Measurements from ENCODE around the gene FRMD8. TPM values are rescaled to one million over a fixed set of nuclear protein-coding genes. Genes with fewer than 3 reads are reported as not detected.
A peak's percentile ranks its signal among the peaks of the same experiment; 100 is the strongest.

Gene FRMD8
- polyA plus RNA-seq, 1 donor (not counting 4 experiments of a cell fraction or from before 2014, with no cell fraction given), result 24.1 TPM

- Histone ChIP-seq H3K27ac (ENCODE audit: control insufficient read depth, insufficient read depth, low read length) (peak overlapping the region; percentile 99), H3K79me2 (ENCODE audit: control insufficient read depth, insufficient read depth, low read length) (peaks cover 28% of the 10 kb centered on the region), H3K9me3 (ENCODE audit: control insufficient read depth, low read depth, low read length) (no peaks in the 10 kb centered on the region), H2AFZ (ENCODE audit: control insufficient read depth, low read length) (no peak overlapping the region), H3K4me2 (ENCODE audit: control insufficient read depth, extremely low read depth, insufficient read depth, low read depth, low read length) (peak overlapping the region; percentile 66), H3K4me1 (ENCODE audit: control insufficient read depth, extremely low read depth, insufficient read depth, low read length) (peaks cover 55% of the 10 kb centered on the region), H3K4me3 (ENCODE audit: control insufficient read depth in 2 of 3, extremely low read depth in 1 of 3, insufficient read depth in 2 of 3, low read depth in 1 of 3, low read length in 3 of 3) (peak overlapping the region in 2 of 3 experiments; percentile 17 to 47), H3K27me3 (ENCODE audit: control insufficient read depth, extremely low read depth, insufficient read depth, low read length) (no peaks in the 10 kb centered on the region), H3K9me1 (ENCODE audit: control insufficient read depth, extremely low read depth, insufficient read depth, low read length) (peaks cover 4% of the 10 kb centered on the region), H4K20me1 (ENCODE audit: control insufficient read depth, extremely low read depth, insufficient read depth, low read length) (peaks cover 23% of the 10 kb centered on the region), H3K9ac (ENCODE audit: control insufficient read depth, extremely low read depth, insufficient read depth, low read length) (peak overlapping the region; percentile 100), H3K36me3 (ENCODE audit: control insufficient read depth in 2 of 2, extremely low read depth in 1 of 2, insufficient read depth in 2 of 2, low read length in 2 of 2) (peaks cover 0 to 17% of the 10 kb centered on the region in 2 experiments)
- TF ChIP-seq CTCF (optimal IDR thresholded peaks at IDR 0.05 in 1 of 3, IDR thresholded peaks at IDR 0.05 in 1 of 3, conservative IDR thresholded peaks at IDR 0.05 in 1 of 3; ENCODE audit: extremely low read depth in 1 of 3, insufficient read depth in 2 of 3, low read length in 3 of 3) (no peak), EZH2 (IDR thresholded peaks at IDR 0.05; ENCODE audit: low read length) (no peak)
- dilution Hi-C loops (cut with MboI; ENCODE audit: extremely low pct_ligation_motif_present, low sequenced_read_pairs), result no loop called here
- DNase-seq (ENCODE audit: low read depth, low spot score), result no peak
- FAIRE-seq, result no peak
Measured at GRCh38 chr11:65419772-65420481, 33.5 kb downstream of the FRMD8 start.

- Histone ChIP-seq H3K9me3 (ENCODE audit: control insufficient read depth, low read depth, low read length) (no peaks in the 10 kb centered on the region), H2AFZ (ENCODE audit: control insufficient read depth, low read length) (no peak overlapping the region), H3K79me2 (ENCODE audit: control insufficient read depth, insufficient read depth, low read length) (peaks cover 34% of the 10 kb centered on the region), H3K36me3 (ENCODE audit: control insufficient read depth in 2 of 2, extremely low read depth in 1 of 2, insufficient read depth in 2 of 2, low read length in 2 of 2) (peaks cover 0 to 22% of the 10 kb centered on the region in 2 experiments), H3K27ac (ENCODE audit: control insufficient read depth, insufficient read depth, low read length) (peak overlapping the region; percentile 99), H3K4me3 (ENCODE audit: control insufficient read depth in 2 of 3, extremely low read depth in 1 of 3, insufficient read depth in 2 of 3, low read depth in 1 of 3, low read length in 3 of 3) (peak overlapping the region in 2 of 3 experiments; percentile 11 to 52), H3K27me3 (ENCODE audit: control insufficient read depth, extremely low read depth, insufficient read depth, low read length) (no peaks in the 10 kb centered on the region), H3K4me1 (ENCODE audit: control insufficient read depth, extremely low read depth, insufficient read depth, low read length) (peaks cover 55% of the 10 kb centered on the region), H4K20me1 (ENCODE audit: control insufficient read depth, extremely low read depth, insufficient read depth, low read length) (peaks cover 28% of the 10 kb centered on the region), H3K9ac (ENCODE audit: control insufficient read depth, extremely low read depth, insufficient read depth, low read length) (peak overlapping the region; percentile 100), H3K4me2 (ENCODE audit: control insufficient read depth, extremely low read depth, insufficient read depth, low read depth, low read length) (peak overlapping the region; percentile 66), H3K9me1 (ENCODE audit: control insufficient read depth, extremely low read depth, insufficient read depth, low read length) (peaks cover 4% of the 10 kb centered on the region)
- FAIRE-seq (no peak), DNase-seq (ENCODE audit: low read depth, low spot score) (no peak)
- no peak for TF ChIP-seq EZH2 (IDR thresholded peaks at IDR 0.05; ENCODE audit: low read length)
- TF ChIP-seq CTCF (optimal IDR thresholded peaks at IDR 0.05 in 1 of 3, IDR thresholded peaks at IDR 0.05 in 1 of 3, conservative IDR thresholded peaks at IDR 0.05 in 1 of 3; ENCODE audit: extremely low read depth in 1 of 3, insufficient read depth in 2 of 3, low read length in 3 of 3), result no peak
- dilution Hi-C loops (cut with MboI; ENCODE audit: extremely low pct_ligation_motif_present, low sequenced_read_pairs), result no loop called here
Measured at GRCh38 chr11:65420506-65420905, 34.1 kb downstream of the FRMD8 start.
